NCI-H1436 treated with DMSO at 0.1 percent for 48 hours (cell line): ENCODE data around the gene IGSF9B.
A peak's percentile ranks its signal among the peaks of the same experiment; 100 is the strongest.

ENCODE experiments used
- DNase-seq: peaks from one replicate; lab custom pipeline; 2025; lab: John Stamatoyannopoulos, UW

The IGSF9B gene

GRCh38 chr11:133983660-133984316 is 27.0 kb upstream of the IGSF9B start:
- DNase-seq: no peak

DNA sequence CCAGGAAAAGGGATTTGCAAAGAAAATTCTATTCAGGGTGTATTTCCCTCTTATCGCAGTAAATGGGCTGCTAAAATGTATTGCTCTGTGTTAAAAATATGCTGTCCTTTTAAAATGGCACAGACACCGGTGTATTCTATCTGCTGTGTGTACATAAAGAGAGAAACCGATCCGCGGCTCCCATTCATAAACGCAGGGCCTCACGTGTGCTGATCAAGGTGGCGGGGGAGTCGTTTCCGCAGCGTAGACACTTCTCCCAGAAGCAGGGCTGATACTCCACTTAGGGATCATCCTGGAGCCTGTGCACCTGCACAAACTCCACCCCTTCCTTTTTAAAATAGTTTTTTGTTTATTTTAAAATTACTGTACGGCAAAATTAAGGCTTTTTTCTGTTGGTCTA is 26.1 kb upstream of the IGSF9B start:
- DNase-seq: peak; percentile 56

- no peak for DNase-seq
Observed at GRCh38 chr11:133982151-133982550, 25.4 kb upstream of the IGSF9B start.

- no peak for DNase-seq
Observed at GRCh38 chr11:133981156-133981555, 24.4 kb upstream of the IGSF9B start.

- DNase-seq: no peak
Observed at GRCh38 chr11:133980665-133981064, 23.9 kb upstream of the IGSF9B start.

DNA sequence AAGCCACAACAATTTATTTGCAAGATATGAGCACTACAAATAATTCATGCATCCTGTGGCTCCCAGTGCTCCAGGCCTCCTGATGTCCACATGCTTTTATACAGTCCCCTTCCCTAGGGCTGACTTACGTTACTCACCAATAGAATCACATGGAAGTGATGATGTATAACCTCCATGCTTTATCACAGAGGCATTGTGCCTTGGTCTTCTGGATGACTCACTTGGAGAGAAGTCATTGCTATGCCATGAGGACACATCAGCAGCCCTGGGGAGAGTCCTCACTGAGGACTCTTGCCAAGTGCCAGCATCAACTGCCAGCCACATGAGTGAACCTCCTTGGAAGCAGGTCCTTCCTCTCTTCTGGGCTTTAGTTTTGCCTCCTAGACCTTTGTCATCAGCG is 22.0 kb upstream of the IGSF9B start:
- no peak for DNase-seq

DNA sequence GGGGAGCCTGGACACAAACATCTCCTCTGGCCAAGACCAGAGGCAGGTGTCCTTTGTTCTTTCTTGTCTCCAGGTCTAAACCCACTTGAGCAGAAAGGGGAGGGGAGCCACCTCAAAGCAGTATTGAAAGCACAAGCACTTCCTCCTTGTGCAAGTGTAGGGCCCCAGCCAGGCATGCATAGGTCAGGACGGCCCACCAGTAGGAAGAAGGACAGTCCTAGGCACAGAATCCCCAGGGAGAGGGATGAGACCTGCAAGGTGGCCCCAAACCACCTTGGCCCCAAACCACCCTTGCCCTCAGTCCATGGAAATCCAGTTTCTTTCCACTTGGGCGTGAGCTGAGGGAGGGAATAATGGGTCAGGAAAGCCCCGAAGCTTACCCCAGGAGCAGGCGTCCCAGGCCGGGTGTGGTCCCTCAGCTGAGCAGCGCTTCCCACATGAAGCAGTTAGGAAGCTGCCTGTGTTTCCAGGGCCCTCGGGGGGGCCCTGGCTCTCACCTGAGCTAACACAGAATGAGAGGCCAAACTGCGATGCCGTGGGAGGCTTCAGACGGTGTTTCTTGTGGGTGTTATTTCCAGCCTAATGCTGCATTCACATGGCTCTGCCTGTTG is 20.4 kb upstream of the IGSF9B start:
- DNase-seq: no peak

DNA sequence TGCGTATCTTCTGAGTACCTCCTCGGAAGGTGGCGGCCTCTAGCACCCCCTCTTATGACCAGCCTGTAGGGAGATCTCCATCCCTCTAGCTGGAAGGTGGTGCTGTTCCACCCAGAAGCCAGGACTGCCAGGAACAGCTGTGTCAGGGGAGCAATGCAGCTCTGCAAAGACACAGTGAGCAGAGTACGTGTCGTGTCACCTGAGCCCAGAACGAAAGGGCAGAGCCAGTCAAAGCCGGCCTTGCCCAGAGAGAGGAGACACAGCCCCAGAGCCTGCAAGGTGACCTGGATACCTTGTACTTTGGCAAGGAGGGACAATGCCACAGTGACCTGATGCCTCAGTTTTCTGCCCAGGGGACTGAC is 18.7 kb upstream of the IGSF9B start:
- DNase-seq: no peak

GRCh38 chr11:133974836-133975487 is 18.2 kb upstream of the IGSF9B start:
- no peak for DNase-seq

DNA sequence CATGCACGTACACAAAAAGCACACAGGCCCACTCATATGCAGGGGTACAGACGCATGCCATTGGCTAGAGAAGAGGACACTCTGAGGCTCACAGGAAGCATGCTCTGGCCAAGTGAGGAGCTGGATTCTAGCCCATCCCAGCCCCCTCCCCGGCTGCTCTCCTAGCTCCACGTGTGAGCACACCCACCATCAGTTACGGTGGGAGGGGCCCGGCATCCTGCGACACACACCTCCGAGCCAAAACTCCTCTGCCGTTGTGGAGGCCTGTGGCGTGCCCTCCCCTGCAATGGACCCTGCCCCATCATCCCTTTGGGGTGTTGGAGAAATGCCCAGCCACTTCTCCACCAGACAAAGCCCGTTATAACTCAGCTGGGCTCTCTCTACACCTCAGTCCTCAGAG is 15.1 kb upstream of the IGSF9B start:
- DNase-seq: no peak

GRCh38 chr11:133969112-133969511 is 12.3 kb upstream of the IGSF9B start:
- DNase-seq: no peak

- no peak for DNase-seq
Observed at GRCh38 chr11:133968300-133968699, 11.5 kb upstream of the IGSF9B start.

- DNase-seq: no peak
Observed at GRCh38 chr11:133967599-133968238, 11.0 kb upstream of the IGSF9B start.

GRCh38 chr11:133966921-133967598 is 10.3 kb upstream of the IGSF9B start:
- DNase-seq: no peak

GRCh38 chr11:133966172-133966651 is 9.4 kb upstream of the IGSF9B start:
- DNase-seq: no peak

DNA sequence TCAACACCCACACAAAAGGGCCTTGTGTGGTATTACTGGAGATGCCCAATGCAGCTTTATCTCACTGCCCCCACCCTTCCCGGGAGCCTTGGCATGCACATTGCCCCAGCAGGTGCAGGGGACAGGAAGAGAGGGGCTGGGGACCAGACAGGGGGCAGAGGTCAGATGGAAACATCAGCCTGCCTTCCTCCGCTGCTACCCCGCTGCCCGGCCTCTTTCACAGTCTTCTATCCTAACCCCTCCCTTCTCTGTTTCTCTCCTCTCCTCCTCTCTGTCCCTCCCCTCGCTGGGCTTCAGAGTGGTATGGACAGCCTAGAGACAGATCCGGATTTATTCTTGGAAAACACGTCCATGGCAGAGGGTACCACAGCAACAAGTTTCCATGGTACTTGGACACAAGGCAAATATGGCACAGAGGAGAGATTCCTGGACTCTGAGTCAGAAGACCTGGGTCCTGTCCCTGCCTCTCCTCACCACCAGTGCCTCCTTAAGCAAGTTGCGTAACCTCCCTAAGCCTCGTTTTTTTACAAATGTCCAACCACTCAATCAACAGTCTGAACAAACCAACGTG is 8.3 kb upstream of the IGSF9B start:
- no peak for DNase-seq

DNA sequence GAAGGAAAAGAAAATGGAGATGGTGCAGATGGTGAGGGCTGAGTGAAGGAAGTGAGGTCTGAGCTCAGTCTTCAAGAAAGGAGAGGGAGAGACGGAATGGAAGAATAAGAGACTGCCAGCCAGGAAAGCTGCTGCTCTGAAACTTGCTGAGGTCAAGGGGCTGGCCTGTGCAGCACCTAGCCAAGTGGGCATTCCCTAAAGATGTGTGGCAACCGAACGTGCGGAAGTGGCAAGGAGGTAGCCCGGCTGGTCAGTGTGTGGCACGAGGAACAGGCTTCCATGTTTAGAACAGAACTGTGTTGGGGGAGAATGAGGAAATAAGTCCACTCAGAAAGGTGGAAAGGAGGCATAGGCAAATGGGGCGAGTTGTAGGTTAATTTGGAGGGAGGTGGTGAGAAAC is 7.6 kb upstream of the IGSF9B start:
- no peak for DNase-seq

GRCh38 chr11:133961890-133962289 is 5.1 kb upstream of the IGSF9B start:
- DNase-seq: no peak

DNA sequence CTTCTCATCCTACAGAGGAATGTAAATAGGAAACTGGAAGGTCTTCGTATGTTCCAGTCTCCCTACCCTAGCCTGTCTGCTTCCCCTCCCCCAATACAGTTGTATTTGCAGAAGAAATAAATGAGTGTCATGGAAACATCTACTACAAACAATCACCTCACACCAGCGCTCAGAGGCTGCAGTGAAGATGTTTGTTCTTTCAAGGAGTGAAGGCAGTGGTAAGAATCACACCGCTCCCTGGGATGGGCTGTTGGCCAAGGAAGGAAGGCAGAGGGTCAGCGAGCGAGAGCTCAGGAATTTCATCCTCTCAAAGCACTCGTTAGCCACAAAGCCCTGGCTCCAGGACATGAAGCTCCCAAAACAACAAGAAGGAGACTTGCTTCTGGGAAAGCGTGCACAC is 1.1 kb upstream of the IGSF9B start:
- no peak for DNase-seq

DNA sequence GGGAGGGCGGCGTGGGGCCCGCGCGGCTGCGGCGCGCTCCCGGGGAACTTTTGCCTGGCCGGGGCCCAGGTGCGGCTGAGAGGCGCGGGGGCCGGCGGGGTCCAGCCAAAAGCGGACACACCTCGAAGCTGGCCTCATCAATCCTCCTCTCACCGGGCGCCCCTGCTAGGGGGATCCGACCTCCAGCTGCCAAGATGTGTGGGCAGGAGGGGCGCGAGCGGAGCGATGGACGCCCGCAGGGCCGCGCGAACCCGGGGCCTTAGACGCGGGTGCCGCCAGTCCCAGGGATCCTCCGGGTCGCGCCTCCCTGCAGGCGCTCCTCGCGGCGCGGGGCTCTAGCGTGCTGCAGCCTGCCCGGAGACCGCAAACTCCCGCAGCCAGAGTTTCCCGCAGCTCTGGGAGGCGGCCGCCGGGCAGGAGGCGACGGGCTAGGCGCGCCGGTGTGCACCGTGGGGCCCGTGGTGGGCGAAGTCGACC is 785 bp downstream of the IGSF9B start:
- DNase-seq: no peak

DNA sequence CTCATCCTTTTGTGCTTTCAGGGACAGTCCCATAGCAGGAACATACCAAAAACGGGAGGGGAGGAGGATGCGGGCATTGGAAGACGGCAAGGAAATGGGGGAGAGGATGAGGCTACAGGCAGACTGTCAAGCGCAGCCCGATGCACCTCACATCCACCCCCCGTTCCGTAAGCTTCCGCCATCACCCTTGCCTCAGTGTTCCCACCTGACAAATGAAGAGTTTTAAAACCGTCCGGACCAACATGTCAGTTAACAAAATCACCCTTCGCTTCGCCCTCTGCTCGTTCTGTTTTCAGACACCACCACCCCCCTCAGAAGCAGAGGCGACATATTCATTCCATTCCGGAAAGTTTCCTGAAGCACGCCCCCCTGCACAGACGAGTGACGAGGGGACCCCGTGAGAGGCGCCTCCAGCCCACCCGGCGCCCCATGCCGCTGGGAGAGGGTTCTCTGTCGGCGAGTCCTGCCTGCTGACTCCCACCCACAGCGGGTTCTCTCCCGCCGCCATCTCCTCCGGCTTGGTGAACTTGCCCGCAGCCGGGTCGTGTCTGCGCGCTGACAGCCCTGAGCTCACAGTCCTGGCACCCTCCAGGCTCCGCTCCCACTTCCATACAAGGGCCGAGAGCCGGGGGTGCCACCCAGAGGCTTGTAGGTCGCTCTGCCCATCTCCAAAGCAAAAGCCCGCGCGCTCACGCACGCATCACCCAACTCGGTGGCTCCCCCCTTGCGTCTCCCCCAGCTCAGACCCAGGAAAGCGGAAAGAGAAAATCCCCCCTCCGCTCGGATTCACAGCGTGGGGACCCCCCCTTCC is 1.5 kb downstream of the IGSF9B start:
- no peak for DNase-seq
